Lower leg skin (tissue), 3 donors: ENCODE measurements around the gene CHMP3.
"Not testable (repeated sequence)": the region's sequence is repeated elsewhere in the genome, so short reads cannot be mapped to it uniquely, and the experiment has no call there.

Experiments
- POLR2A ChIP-seq, 2 donors: fragments of 450-650 bp; IDR thresholded peaks; one replicate each; pipeline ENCODE4 v1.6.1; 2016 to 2017; ENCODE audit warnings: antibody characterized with exemption in 2 of 2, mild to moderate bottlenecking in 1 of 2, moderate library complexity in 1 of 2
- TF ChIP-seq, protein P1 (sequence below), 3 donors: fragments of 450-650 bp; IDR thresholded peaks; one replicate each; pipeline ENCODE4 v1.5.1; 2016; ENCODE audit warnings: antibody characterized with exemption in 3 of 3, mild to moderate bottlenecking in 3 of 3, moderate library complexity in 2 of 3

DNA sequence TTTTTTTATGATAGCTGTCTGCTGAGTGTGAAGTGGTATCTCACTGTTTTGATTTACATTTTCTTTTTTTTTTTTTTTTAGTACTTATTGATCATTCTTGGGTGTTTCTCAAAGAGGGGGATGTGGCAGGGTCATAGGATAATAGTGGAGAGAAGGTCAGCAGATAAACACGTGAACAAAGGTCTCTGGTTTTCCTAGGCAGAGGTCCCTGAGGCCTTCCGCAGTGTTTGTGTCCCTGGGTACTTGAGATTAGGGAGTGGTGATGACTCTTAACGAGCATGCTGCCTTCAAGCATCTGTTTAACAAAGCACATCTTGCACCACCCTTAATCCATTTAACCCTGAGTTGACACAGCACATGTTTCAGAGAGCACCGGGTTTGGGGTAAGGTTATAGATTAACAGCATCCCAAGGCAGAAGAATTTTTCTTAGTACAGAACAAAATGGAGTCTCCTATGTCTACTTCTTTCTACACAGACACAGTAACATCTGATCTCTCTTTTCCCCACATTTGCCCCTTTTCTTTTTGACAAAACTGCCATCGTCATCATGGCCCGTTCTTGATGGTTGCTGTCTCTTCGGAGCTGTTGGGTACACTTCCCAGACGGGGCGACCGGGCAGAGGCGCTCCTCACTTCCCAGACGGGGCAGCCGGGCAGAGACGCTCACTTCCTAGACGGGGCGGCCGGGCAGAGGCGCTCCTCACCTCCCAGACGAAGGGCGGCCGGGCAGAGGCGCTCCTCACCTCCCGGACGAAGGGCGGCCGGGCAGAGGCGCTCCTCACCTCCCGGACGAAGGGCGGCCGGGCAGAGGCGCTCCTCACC is 18.8 kb downstream of the CHMP3 start:
- TF ChIP-seq, protein P1, sequence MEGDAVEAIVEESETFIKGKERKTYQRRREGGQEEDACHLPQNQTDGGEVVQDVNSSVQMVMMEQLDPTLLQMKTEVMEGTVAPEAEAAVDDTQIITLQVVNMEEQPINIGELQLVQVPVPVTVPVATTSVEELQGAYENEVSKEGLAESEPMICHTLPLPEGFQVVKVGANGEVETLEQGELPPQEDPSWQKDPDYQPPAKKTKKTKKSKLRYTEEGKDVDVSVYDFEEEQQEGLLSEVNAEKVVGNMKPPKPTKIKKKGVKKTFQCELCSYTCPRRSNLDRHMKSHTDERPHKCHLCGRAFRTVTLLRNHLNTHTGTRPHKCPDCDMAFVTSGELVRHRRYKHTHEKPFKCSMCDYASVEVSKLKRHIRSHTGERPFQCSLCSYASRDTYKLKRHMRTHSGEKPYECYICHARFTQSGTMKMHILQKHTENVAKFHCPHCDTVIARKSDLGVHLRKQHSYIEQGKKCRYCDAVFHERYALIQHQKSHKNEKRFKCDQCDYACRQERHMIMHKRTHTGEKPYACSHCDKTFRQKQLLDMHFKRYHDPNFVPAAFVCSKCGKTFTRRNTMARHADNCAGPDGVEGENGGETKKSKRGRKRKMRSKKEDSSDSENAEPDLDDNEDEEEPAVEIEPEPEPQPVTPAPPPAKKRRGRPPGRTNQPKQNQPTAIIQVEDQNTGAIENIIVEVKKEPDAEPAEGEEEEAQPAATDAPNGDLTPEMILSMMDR (IDR thresholded peaks at IDR 0.05), result not testable (repeated sequence)
- not testable (repeated sequence) for TF ChIP-seq POLR2A (IDR thresholded peaks at IDR 0.05)
